Fibroblast of lung (primary cell): ENCODE measurements around the gene SEMA3B. TPM values are rescaled to one million over a fixed set of nuclear protein-coding genes. Genes with fewer than 3 reads are reported as not detected.
A peak's percentile ranks its signal among the peaks of the same experiment; 100 is the strongest.

Experiments
- DNase-seq, 2 donors: peaks; one replicate each; pipeline versions ENCODE4 v3.0.0 to v3.0.0-alpha.2; 2010; ENCODE audit warnings: low read depth in 2 of 2
- H2AFZ ChIP-seq: 2 replicates; pipeline ENCODE4 v1.5.1; 2012; ENCODE audit warnings: low read length, control low read depth, inconsistent platforms
- H3K27ac ChIP-seq: 2 replicates; pipeline ENCODE4 v1.5.1; 2011; ENCODE audit warnings: low read length, control low read depth; ENCODE audit not compliant: insufficient read depth
- H3K27me3 ChIP-seq: 2 replicates; pipeline ENCODE4 v1.5.1; 2011; ENCODE audit warnings: mild to moderate bottlenecking, low read length; ENCODE audit not compliant: control insufficient read depth, insufficient read depth
- H3K36me3 ChIP-seq: 2 replicates; pipeline ENCODE4 v1.5.1; 2011; ENCODE audit warnings: low read length; ENCODE audit not compliant: control insufficient read depth, insufficient read depth
- H3K4me1 ChIP-seq: 2 replicates; pipeline ENCODE4 v1.5.1; 2011; ENCODE audit warnings: low read length; ENCODE audit not compliant: control insufficient read depth, insufficient read depth; ENCODE audit errors: extremely low read depth
- H3K4me2 ChIP-seq: 2 replicates; pipeline ENCODE4 v1.5.1; 2011; ENCODE audit warnings: low read length, control low read depth; ENCODE audit not compliant: insufficient read depth; ENCODE audit errors: extremely low read depth
- H3K4me3 ChIP-seq, 4 experiments: fragments of 200-600 bp in 1 of 4; sonication (generic) in 1 of 4; replicated peaks in 1 of 4; 2 replicates each; pipeline ENCODE4 v1.5.1; 2011 to 2016; ENCODE audit warnings: low read length in 4 of 4, low read depth in 3 of 4, mild to moderate bottlenecking in 3 of 4, control low read depth in 2 of 4, inconsistent platforms in 1 of 4, mixed read lengths in 1 of 4; ENCODE audit not compliant: insufficient read depth in 1 of 4; ENCODE audit errors: control extremely low read depth in 1 of 4
- H3K79me2 ChIP-seq: 2 replicates; pipeline ENCODE4 v1.5.1; 2012; ENCODE audit warnings: mild to moderate bottlenecking, low read length, inconsistent platforms; ENCODE audit not compliant: control insufficient read depth, insufficient read depth
- H3K9ac ChIP-seq: 2 replicates; pipeline ENCODE4 v1.5.1; 2011; ENCODE audit warnings: mild to moderate bottlenecking, low read length, control low read depth; ENCODE audit not compliant: insufficient read depth
- H3K9me3 ChIP-seq: 2 replicates; pipeline ENCODE4 v1.5.1; 2012; ENCODE audit warnings: low read depth, low read length; ENCODE audit not compliant: control insufficient read depth, insufficient read depth
- H4K20me1 ChIP-seq: 2 replicates; pipeline ENCODE4 v1.5.1; 2011; ENCODE audit warnings: low read length; ENCODE audit not compliant: control insufficient read depth, insufficient read depth; ENCODE audit errors: extremely low read depth
- CTCF ChIP-seq, 2 donors: IDR thresholded peaks in 1 of 2; conservative IDR thresholded peaks in 1 of 2; 1 replicate in 1 of 2; 2 replicates in 1 of 2; pipeline ENCODE4 v1.5.1; 2011 to 2012; ENCODE audit warnings: low read length in 2 of 2, control low read depth in 1 of 2, inconsistent platforms in 1 of 2, low read depth in 1 of 2, mild to moderate bottlenecking in 1 of 2
- EZH2 ChIP-seq: IDR thresholded peaks from 2 replicates; pipeline ENCODE4 v1.5.1; 2012; ENCODE audit warnings: low read length, control low read depth, mild to moderate bottlenecking; ENCODE audit errors: missing control alignments
- polyA plus RNA-seq, 2 donors: library from polyadenylated mRNA; depleted of rRNA in 1 of 2; stranded (reverse) in 1 of 2; unstranded in 1 of 2; fragments of >200 nt; gene quantifications; 2 replicates each; pipeline ENCODE4 v1.2.1, GENCODE V29; 2011 to 2012; ENCODE audit warnings: missing spikeins in 1 of 2
- total RNA-seq: library from RNA; depleted of rRNA; stranded (reverse); fragments of >200 nt; gene quantifications from 2 replicates; pipeline ENCODE4 v1.2.1, GENCODE V29; 2014

The SEMA3B gene
- total and polyA plus RNA-seq, 2 donors (not counting 1 experiment from before 2014, with no cell fraction given): 23.5 to 85.2 TPM

GRCh38 chr3:50299929-50300680, 31.2 kb downstream of the SEMA3B start:
- H3K36me3 ChIP-seq: peaks cover 2% of the 10 kb centered on the region

GRCh38 chr3:50300681-50301254, 31.8 kb downstream of the SEMA3B start:
- Histone ChIP-seq H3K4me1 (peaks cover 15% of the 10 kb centered on the region), H4K20me1 (no peaks in the 10 kb centered on the region), H3K36me3 (peaks cover 2% of the 10 kb centered on the region), H3K4me3 (peak overlapping the region in 1 of 4 experiments; percentile 60), H3K79me2 (no peaks in the 10 kb centered on the region), H3K27ac (peak overlapping the region; percentile 82), H3K9me3 (no peaks in the 10 kb centered on the region), H3K27me3 (no peaks in the 10 kb centered on the region), H3K4me2 (peak overlapping the region; percentile 89), H2AFZ (no peak overlapping the region), H3K9ac (no peak overlapping the region)
- TF ChIP-seq EZH2 (no peak), CTCF (conservative IDR thresholded peaks at IDR 0.05 in 1 of 2, IDR thresholded peaks at IDR 0.05 in 1 of 2; ENCODE audit: low read depth in 1 of 2, low read length in 2 of 2) (no peak)
- DNase-seq: no peak

More at GRCh38 chr3:50299929-50300680, 31.2 kb downstream of the SEMA3B start:
- TF ChIP-seq CTCF (conservative IDR thresholded peaks at IDR 0.05 in 1 of 2, IDR thresholded peaks at IDR 0.05 in 1 of 2; ENCODE audit: low read depth in 1 of 2, low read length in 2 of 2) (no peak), EZH2 (no peak)
- Histone ChIP-seq H3K4me1 (peaks cover 15% of the 10 kb centered on the region), H3K9me3 (no peaks in the 10 kb centered on the region), H3K9ac (peak overlapping the region; percentile 68), H3K27me3 (no peaks in the 10 kb centered on the region), H3K4me2 (peak overlapping the region; percentile 89), H3K27ac (peak overlapping the region; percentile 82), H3K79me2 (no peaks in the 10 kb centered on the region), H2AFZ (peak overlapping the region; percentile 60), H3K4me3 (peak overlapping the region; percentile 39 to 60 (median 48)), H4K20me1 (no peaks in the 10 kb centered on the region)
- DNase-seq: peak in 1 of 2 donors; percentile 57

- Histone ChIP-seq H4K20me1 (no peaks in the 10 kb centered on the region), H3K4me1 (peaks cover 15% of the 10 kb centered on the region), H3K36me3 (no peaks in the 10 kb centered on the region), H3K79me2 (no peaks in the 10 kb centered on the region), H3K27ac (no peak overlapping the region), H3K9me3 (no peaks in the 10 kb centered on the region), H3K4me3 (no peak overlapping the region), H3K27me3 (no peaks in the 10 kb centered on the region), H2AFZ (no peak overlapping the region), H3K4me2 (no peak overlapping the region), H3K9ac (no peak overlapping the region)
- TF ChIP-seq EZH2 (no peak), CTCF (conservative IDR thresholded peaks at IDR 0.05 in 1 of 2, IDR thresholded peaks at IDR 0.05 in 1 of 2; ENCODE audit: low read depth in 1 of 2, low read length in 2 of 2) (no peak)
- no peak for DNase-seq
Observed at GRCh38 chr3:50302095-50303012, 33.4 kb downstream of the SEMA3B start.
